Epithelial cell of proximal tubule (primary cell): ENCODE measurements around the gene ARHGAP26. TPM values are rescaled to one million over a fixed set of nuclear protein-coding genes. Genes with fewer than 3 reads are reported as not detected.

Experiments used
- DNase-seq: peaks from one replicate; pipeline ENCODE4 v3.0.0-alpha.2; 2011; ENCODE audit warnings: low read depth
- H3K4me3 ChIP-seq: 2 replicates; pipeline ENCODE4 v1.5.1; 2011; ENCODE audit warnings: low read depth, mild to moderate bottlenecking, low read length
- CTCF ChIP-seq: conservative IDR thresholded peaks from 2 replicates; pipeline ENCODE4 v1.5.1; 2012; ENCODE audit warnings: low read depth, mild to moderate bottlenecking, low read length
- total RNA-seq: library from RNA; depleted of rRNA; stranded (reverse); fragments of >200 nt; gene quantifications from 2 replicates; pipeline ENCODE4 v1.2.3, GENCODE V29; 2015

The ARHGAP26 gene
- total RNA-seq, 1 donor from 2014 or later, result 7.0 TPM

- no peak for TF ChIP-seq CTCF
- no peak for DNase-seq
Observed at GRCh38 chr5:142938266-142938880, 168.2 kb downstream of the ARHGAP26 start.

GRCh38 chr5:142939006-142939405 is 168.8 kb downstream of the ARHGAP26 start:
- no peak overlapping the region for H3K4me3 ChIP-seq
- TF ChIP-seq CTCF, result no peak
- DNase-seq, result no peak

More at GRCh38 chr5:142938266-142938880, 168.2 kb downstream of the ARHGAP26 start:
- no peak overlapping the region for H3K4me3 ChIP-seq

- H3K4me3 ChIP-seq, result no peak overlapping the region
- TF ChIP-seq CTCF, result no peak
- no peak for DNase-seq
Observed at GRCh38 chr5:142939884-142940283, 169.7 kb downstream of the ARHGAP26 start.

DNA sequence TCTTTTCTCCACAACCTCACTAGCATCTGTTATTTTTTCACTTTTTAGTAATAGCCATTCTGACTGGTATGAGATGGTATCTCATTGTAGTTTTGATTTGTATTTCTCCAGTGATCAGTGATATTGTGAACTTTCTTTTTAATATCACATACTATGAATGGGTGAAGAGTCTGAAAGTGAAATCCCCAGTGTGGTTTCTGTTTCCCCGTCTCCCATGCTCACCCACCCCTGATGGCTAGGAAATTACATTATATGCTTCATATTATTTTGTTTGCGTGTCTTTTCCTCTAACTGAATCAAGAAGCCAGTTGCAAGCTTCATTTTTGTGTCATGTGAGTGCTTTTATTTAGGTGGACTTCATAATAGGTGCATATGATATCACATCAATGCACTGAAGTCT is 171.1 kb downstream of the ARHGAP26 start:
- TF ChIP-seq CTCF, result no peak
- no peak overlapping the region for H3K4me3 ChIP-seq
- DNase-seq, result no peak

DNA sequence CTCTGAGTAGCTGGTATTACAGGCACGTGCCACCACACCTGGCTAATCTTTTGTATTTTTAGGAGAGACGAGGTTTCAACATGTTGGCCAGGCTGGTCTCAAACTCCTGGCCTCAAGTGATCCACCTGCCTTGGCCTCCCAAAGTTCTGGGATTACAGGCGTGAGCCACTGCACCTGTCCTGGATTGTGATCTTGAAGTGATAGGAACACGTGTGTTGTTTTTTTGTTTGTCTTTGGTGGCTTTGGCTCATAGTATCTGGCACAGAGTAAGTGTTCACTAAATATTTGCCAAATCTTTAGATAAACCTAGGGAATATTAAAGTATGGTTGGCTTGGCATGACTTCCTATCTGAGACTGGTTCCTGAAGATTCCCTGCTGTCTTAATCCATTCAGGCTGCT is 172.7 kb downstream of the ARHGAP26 start:
- TF ChIP-seq CTCF, result no peak
- no peak for DNase-seq
- H3K4me3 ChIP-seq, result no peak overlapping the region

DNA sequence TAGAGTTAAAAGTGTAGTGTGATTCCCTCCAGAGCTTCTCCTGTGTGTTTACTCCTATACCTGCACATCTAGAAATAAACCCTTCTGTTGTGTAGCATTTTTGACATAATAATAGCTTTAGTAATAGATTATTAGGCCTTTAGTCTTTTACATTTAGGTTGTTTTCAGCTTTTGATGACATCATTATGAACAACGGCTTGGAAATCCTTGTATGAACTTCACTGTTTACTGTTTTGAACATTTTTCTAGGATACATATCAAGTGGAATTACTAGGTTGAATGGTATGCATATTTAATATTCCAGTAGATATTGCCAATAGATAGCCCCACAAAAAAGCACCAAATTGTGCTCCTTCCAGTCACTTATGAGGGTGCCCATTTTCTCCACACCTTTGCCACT is 174.0 kb downstream of the ARHGAP26 start:
- no peak for DNase-seq
- no peak overlapping the region for H3K4me3 ChIP-seq
- no peak for TF ChIP-seq CTCF

- TF ChIP-seq CTCF, result no peak
- no peak overlapping the region for H3K4me3 ChIP-seq
- no peak for DNase-seq
Observed at GRCh38 chr5:142945321-142945720, 175.1 kb downstream of the ARHGAP26 start.
